Endodermal cell (in vitro differentiated cells): Measurements from ENCODE around the gene SMC4. TPM values are rescaled to one million over a fixed set of nuclear protein-coding genes. Genes with fewer than 3 reads are reported as not detected.

Experiments used
- DNase-seq: peaks from one replicate; pipeline ENCODE4 v3.0.0-alpha.2; 2017
- H3K27ac ChIP-seq: 2 replicates; pipeline ENCODE4 v1.5.1; 2013; ENCODE audit warnings: mild to moderate bottlenecking, low read depth, low read length, moderate library complexity
- H3K27me3 ChIP-seq: 2 replicates; pipeline ENCODE4 v1.6.1; 2013; ENCODE audit warnings: mild to moderate bottlenecking, low read length, moderate library complexity; ENCODE audit not compliant: insufficient read depth, control insufficient read depth, poor library complexity, severe bottlenecking
- H3K36me3 ChIP-seq: 2 replicates; pipeline ENCODE4 v1.7.0; 2013; ENCODE audit warnings: mild to moderate bottlenecking, low read length, moderate library complexity; ENCODE audit not compliant: control insufficient read depth, insufficient read depth
- H3K4me1 ChIP-seq: one replicate; pipeline ENCODE4 v1.7.0; 2013; ENCODE audit warnings: low read length; ENCODE audit not compliant: control insufficient read depth, insufficient read depth
- H3K4me3 ChIP-seq: 2 replicates; pipeline ENCODE4 v1.5.1; 2013; ENCODE audit warnings: mild to moderate bottlenecking, low read length, moderate library complexity
- H3K9ac ChIP-seq: 2 replicates; pipeline ENCODE4 v1.6.1; 2013; ENCODE audit warnings: mild to moderate bottlenecking, low read length, moderate library complexity; ENCODE audit not compliant: poor library complexity, severe bottlenecking; ENCODE audit errors: extremely low read depth
- H3K9me3 ChIP-seq: 2 replicates; pipeline ENCODE4 v1.6.1; 2013; ENCODE audit warnings: mild to moderate bottlenecking, low read length, moderate library complexity; ENCODE audit not compliant: control insufficient read depth
- H3K27ac Mint-ChIP-seq: 2 replicates; pipeline ENCODE4 v1.8.0; 2020; ENCODE audit warnings: mixed read lengths
- H3K27me3 Mint-ChIP-seq: 2 replicates; pipeline ENCODE4 v1.8.0; 2021; ENCODE audit warnings: mild to moderate bottlenecking, mixed read lengths; ENCODE audit not compliant: insufficient read depth
- H3K36me3 Mint-ChIP-seq: 2 replicates; pipeline ENCODE4 v1.8.0; 2020; ENCODE audit warnings: low read depth, mixed read lengths
- H3K4me1 Mint-ChIP-seq: 2 replicates; pipeline ENCODE4 v1.8.0; 2020; ENCODE audit warnings: mixed read lengths
- H3K4me3 Mint-ChIP-seq: 2 replicates; pipeline ENCODE4 v1.8.0; 2020; ENCODE audit warnings: mild to moderate bottlenecking, moderate library complexity, mixed read lengths
- H3K9me3 Mint-ChIP-seq: 2 replicates; pipeline ENCODE4 v1.8.0; 2020; ENCODE audit warnings: mild to moderate bottlenecking, mixed read lengths
- CTCF ChIP-seq: fragments of 200-600 bp; sonication (generic); conservative IDR thresholded peaks from 2 replicates; pipeline ENCODE4 v1.5.0; 2021; ENCODE audit warnings: antibody characterized with exemption, mild to moderate bottlenecking
- WGBS, 2 experiments: methylation state at CpG; one replicate each; pipeline versions ENCODE4 v1.1.5 to v1.1.7; 2013; ENCODE audit warnings: missing lambda C conversion rate in 2 of 2, mixed read lengths in 1 of 2; ENCODE audit not compliant: insufficient coverage in 1 of 2, insufficient read length in 1 of 2; 5-methylcytosine and 5-hydroxymethylcytosine counted together
- total RNA-seq, 2 donors: library from RNA; stranded (reverse); fragmentation: NEBNext Ultra II Directional in 1 of 2; extraction: Animal tissue kit (Norgen Biotek cat#: 25700) in 1 of 2; gene quantifications; 2 replicates in 1 of 2; 3 replicates in 1 of 2; pipeline ENCODE4 v1.2.1, GENCODE V29; 2021

Gene SMC4
- total RNA-seq, 2 donors from 2014 or later, result 97.5 to 139 TPM

DNA sequence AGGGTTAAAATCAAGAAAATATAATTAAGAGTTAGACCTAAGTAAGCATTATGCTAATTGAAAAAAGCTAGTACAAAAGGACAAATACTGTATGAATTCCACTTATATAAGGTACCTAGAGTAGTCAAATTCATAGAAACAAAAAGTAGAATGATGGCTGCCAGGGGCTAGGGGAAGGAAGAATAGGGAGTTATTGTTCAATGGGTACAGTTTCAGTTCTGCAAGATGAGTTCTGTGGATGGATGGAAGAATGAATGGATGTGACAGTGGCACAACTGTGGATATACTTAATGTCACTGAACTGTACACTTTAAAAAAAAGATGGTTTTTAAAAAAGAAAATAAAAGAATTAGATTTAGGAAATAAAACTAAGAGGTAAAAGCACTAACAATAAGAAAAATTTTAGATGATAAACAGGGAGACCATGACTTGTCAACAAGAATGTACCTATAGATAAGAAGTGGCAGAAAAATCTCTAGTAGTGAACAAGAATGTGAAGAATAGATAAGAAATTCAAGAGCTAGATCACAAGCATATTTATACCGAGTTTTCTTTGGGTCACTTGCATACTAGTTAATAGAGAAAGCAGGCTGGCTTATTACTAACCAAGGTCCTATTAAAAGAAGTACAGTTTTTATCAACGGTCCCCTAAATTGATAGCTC lies 6.0 kb upstream of the SMC4 start:
- WGBS, 2 experiments, result 93 to 100% methylated on average over 2 of the region's 2 CpGs
- H3K36me3 Mint-ChIP-seq, result no peaks in the 10 kb centered on the region

DNA sequence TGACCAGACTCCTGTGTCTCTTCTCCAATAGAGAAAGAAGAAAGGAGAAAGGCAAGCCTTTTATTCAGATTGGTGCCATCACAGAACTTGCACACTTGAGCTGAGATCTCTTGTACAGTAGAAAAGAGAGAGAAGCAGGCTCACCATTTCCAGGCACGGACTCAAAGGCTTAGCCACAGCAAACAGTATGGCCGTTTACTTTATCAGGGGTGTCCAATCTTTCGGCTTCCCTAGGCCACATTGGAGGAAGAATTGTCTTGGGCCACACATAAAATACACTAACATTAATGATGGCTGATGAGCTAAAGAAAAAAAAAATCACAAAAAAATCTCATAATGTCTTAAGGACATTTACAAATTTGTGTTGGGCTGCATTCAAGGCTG lies 5.4 kb upstream of the SMC4 start:
- Histone ChIP-seq H3K27me3 (no peaks in the 10 kb centered on the region), H3K4me1 (no peaks in the 10 kb centered on the region), H3K27ac (no peak overlapping the region), H3K36me3 (no peaks in the 10 kb centered on the region), H3K9ac (no peak overlapping the region), H3K4me3 (no peak overlapping the region), H3K9me3 (no peaks in the 10 kb centered on the region)
- no peak for DNase-seq
- H3K4me3 Mint-ChIP-seq, result no peak overlapping the region
- no peak for TF ChIP-seq CTCF
- H3K36me3 Mint-ChIP-seq, result no peaks in the 10 kb centered on the region
- H3K27me3 Mint-ChIP-seq, result no peaks in the 10 kb centered on the region
- no peak overlapping the region for H3K27ac Mint-ChIP-seq
- H3K9me3 Mint-ChIP-seq, result no peaks in the 10 kb centered on the region
- peaks cover 29% of the 10 kb centered on the region for H3K4me1 Mint-ChIP-seq
- 93% methylated on average over 3 of the region's 3 CpGs; no CpG with 5 or more reads in 1 of the 2 experiments for WGBS, 2 experiments

More for the DNA sequence above, 6.0 kb upstream of the SMC4 start:
- H3K36me3 ChIP-seq, result no peaks in the 10 kb centered on the region
- Mint-ChIP-seq H3K4me1 (peaks cover 26% of the 10 kb centered on the region), H3K9me3 (no peaks in the 10 kb centered on the region), H3K27ac (no peak overlapping the region), H3K27me3 (no peaks in the 10 kb centered on the region), H3K4me3 (no peak overlapping the region)
- H3K27me3 ChIP-seq, result no peaks in the 10 kb centered on the region
- DNase-seq, result no peak
- H3K27ac ChIP-seq, result no peak overlapping the region
- TF ChIP-seq CTCF, result no peak
- H3K4me3 ChIP-seq, result no peak overlapping the region
- no peaks in the 10 kb centered on the region for H3K9me3 ChIP-seq
- H3K4me1 ChIP-seq, result no peaks in the 10 kb centered on the region
- H3K9ac ChIP-seq, result no peak overlapping the region

DNA sequence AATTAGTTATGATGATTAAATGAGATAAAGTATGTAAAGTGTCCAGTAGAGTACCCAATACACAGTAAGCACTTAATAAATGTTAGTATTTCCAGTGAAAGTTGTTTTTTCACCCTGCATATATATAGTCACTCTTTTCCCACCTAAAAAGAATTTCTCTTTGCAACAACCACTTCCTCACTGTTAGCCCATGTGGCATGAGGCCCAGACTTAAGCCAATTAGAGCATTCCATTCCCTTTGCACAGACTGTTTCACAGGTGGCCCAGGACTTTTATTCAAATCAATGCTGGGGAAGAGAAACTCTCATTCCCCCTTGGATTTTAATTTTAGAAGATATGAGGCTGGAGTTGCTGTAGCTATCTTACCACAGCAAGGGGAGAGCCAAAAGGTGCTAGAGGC lies 4.2 kb upstream of the SMC4 start:
- Mint-ChIP-seq H3K9me3 (no peaks in the 10 kb centered on the region), H3K36me3 (no peaks in the 10 kb centered on the region), H3K4me1 (peaks cover 29% of the 10 kb centered on the region), H3K4me3 (peak overlapping the region; percentile 10), H3K27ac (peak overlapping the region; percentile 99), H3K27me3 (no peaks in the 10 kb centered on the region)
- TF ChIP-seq CTCF, result no peak
- Histone ChIP-seq H3K27me3 (no peaks in the 10 kb centered on the region), H3K27ac (peak overlapping the region; percentile 65), H3K4me1 (no peaks in the 10 kb centered on the region), H3K9ac (peak overlapping the region; percentile 71), H3K9me3 (no peaks in the 10 kb centered on the region), H3K36me3 (no peaks in the 10 kb centered on the region), H3K4me3 (peak overlapping the region; percentile 31)
- DNase-seq, result peak; percentile 66
